Lung microvascular endothelial cell (primary cell): ENCODE results near the gene CAD. TPM values are rescaled to one million over a fixed set of nuclear protein-coding genes. Genes with fewer than 3 reads are reported as not detected.

Experiments used
- DNase-seq, 2 donors: peaks; one replicate each; pipeline versions ENCODE4 v3.0.0 to v3.0.0-alpha.2; 2010; ENCODE audit warnings: low read depth in 2 of 2
- total RNA-seq: library from RNA; depleted of rRNA; stranded (reverse); fragments of >200 nt; gene quantifications from 2 replicates; pipeline ENCODE4 v1.2.1, GENCODE V29; 2014

CAD gene
- total RNA-seq, 1 donor from 2014 or later = 29.6 TPM

GRCh38 chr2:27280826-27281225 is 63.7 kb downstream of the CAD start:
- no peak for DNase-seq

GRCh38 chr2:27281442-27281841 is 64.3 kb downstream of the CAD start:
- DNase-seq = no peak

GRCh38 chr2:27281855-27282559 is 64.8 kb downstream of the CAD start, which contains the start of gene TRIM54:
TSS of gene TRIM54 (plus strand) at chr2:27282429. CDS start at chr2:27282732, 303 bp downstream.
- DNase-seq = no peak

- DNase-seq = peak in 1 of 2 donors; percentile 47
Measured at GRCh38 chr2:27282892-27283291, 65.7 kb downstream of the CAD start.

GRCh38 chr2:27284996-27285395 is 67.8 kb downstream of the CAD start:
- DNase-seq = no peak

- no peak for DNase-seq
Measured at GRCh38 chr2:27285481-27285880, 68.3 kb downstream of the CAD start.

GRCh38 chr2:27288610-27289009 is 71.4 kb downstream of the CAD start:
- peak; percentile 59 to 97 for DNase-seq

- DNase-seq = no peak
Measured at GRCh38 chr2:27290549-27290948, 73.4 kb downstream of the CAD start.

- no peak for DNase-seq
Measured at GRCh38 chr2:27291865-27292264, 74.7 kb downstream of the CAD start.

Other genes with a start within 250 kb of the CAD start
- gene MAPRE3, start 246.7 kb upstream of the CAD start, total RNA-seq = 0.65 and 0.79 TPM in 2 replicates
- gene TMEM214, start 184.4 kb upstream of the CAD start, total RNA-seq = 14.2 and 19.4 TPM in 2 replicates
- 13.7 and 13.9 TPM in 2 replicates for gene AGBL5, start 165.7 kb upstream of the CAD start, total RNA-seq
- gene OST4, start 145.7 kb upstream of the CAD start, total RNA-seq = 477 and 564 TPM in 2 replicates
- gene EMILIN1, start 138.8 kb upstream of the CAD start, total RNA-seq = 23.3 and 42.3 TPM in 2 replicates
- gene KHK, start 130.6 kb upstream of the CAD start, total RNA-seq = 2.2 and 3.4 TPM in 2 replicates
- gene CGREF1, start 98.2 kb upstream of the CAD start, total RNA-seq = 1.7 and 2.0 TPM in 2 replicates
- gene ABHD1, start 93.6 kb upstream of the CAD start, total RNA-seq = under 0.01 TPM in 1 of 2 replicates, not detected in the other
- 24.2 and 36.7 TPM in 2 replicates for gene PREB, start 82.7 kb upstream of the CAD start, total RNA-seq
- gene PRR30, start 78.0 kb upstream of the CAD start, total RNA-seq = not detected in 2 replicates
- not detected in 2 replicates for gene TCF23, start 68.4 kb upstream of the CAD start, total RNA-seq
- gene ATRAID, start 5.3 kb upstream of the CAD start, total RNA-seq = 97.0 and 130 TPM in 2 replicates
- gene SLC5A6, start 5.1 kb upstream of the CAD start, total RNA-seq = 12.0 and 26.0 TPM in 2 replicates
- gene SLC30A3, start 45.7 kb downstream of the CAD start, total RNA-seq = 7.8 and 16.9 TPM in 2 replicates
- 0.44 and 1.4 TPM in 2 replicates for gene DNAJC5G, start 58.1 kb downstream of the CAD start, total RNA-seq
- 0.44 and 1.2 TPM in 2 replicates for gene TRIM54, start 65.1 kb downstream of the CAD start, total RNA-seq
- gene UCN, start 91.1 kb downstream of the CAD start, total RNA-seq = 0.40 and 0.44 TPM in 2 replicates
- gene MPV17, start 105.7 kb downstream of the CAD start, total RNA-seq = 32.7 and 34.2 TPM in 2 replicates
- 18.7 and 20.4 TPM in 2 replicates for gene GTF3C2, start 139.4 kb downstream of the CAD start, total RNA-seq
- 21.4 and 23.0 TPM in 2 replicates for gene EIF2B4, start 153.0 kb downstream of the CAD start, total RNA-seq
- gene SNX17, start 153.2 kb downstream of the CAD start, total RNA-seq = 97.9 and 106 TPM in 2 replicates
- 4.8 and 7.1 TPM in 2 replicates for gene ZNF513, start 163.4 kb downstream of the CAD start, total RNA-seq
- 74.8 and 78.8 TPM in 2 replicates for gene PPM1G, start 192.2 kb downstream of the CAD start, total RNA-seq
- gene NRBP1, start 211.3 kb downstream of the CAD start, total RNA-seq = 71.9 and 79.0 TPM in 2 replicates
- not detected in 2 replicates for gene KRTCAP3, start 225.0 kb downstream of the CAD start, total RNA-seq